WTC11 (cell line): ENCODE results near the gene AURKAIP1. TPM values are rescaled to one million over a fixed set of nuclear protein-coding genes. Genes with fewer than 3 reads are reported as not detected.

Source experiments
- ATAC-seq: fragments of 200-7000 bp; cut with Tn5 transposase; 2 replicates; pipeline ENCODE4 v1.10.0; 2021; ENCODE audit warnings: mild to moderate bottlenecking, moderate library complexity
- CTCF ChIA-PET: fragments of 300-600 bp; sonication (Branson Sonifier 250); formaldehyde crosslinking; loops from one replicate; lab custom pipeline; 2021; ENCODE audit warnings: antibody characterized with exemption; lab: Charles Lee
- POLR2A ChIA-PET: fragments of 350-600 bp; sonication (Branson Sonifier 250); formaldehyde crosslinking; loops from one replicate; lab custom pipeline; 2021; ENCODE audit warnings: antibody characterized with exemption; lab: Charles Lee
- DNase-seq: peaks from one replicate; pipeline ENCODE4 v3.0.0; 2021; ENCODE audit warnings: low spot score
- H3K27ac Mint-ChIP-seq: 2 replicates; pipeline ENCODE4 v1.8.0; 2021; ENCODE audit warnings: mixed read lengths
- H3K27me3 Mint-ChIP-seq: 2 replicates; pipeline ENCODE4 v1.8.0; 2021; ENCODE audit warnings: low read depth, mild to moderate bottlenecking, moderate library complexity, mixed read lengths
- H3K36me3 Mint-ChIP-seq: 2 replicates; pipeline ENCODE4 v1.8.0; 2021; ENCODE audit warnings: mixed read lengths
- H3K4me1 Mint-ChIP-seq: 2 replicates; pipeline ENCODE4 v1.8.0; 2022; ENCODE audit warnings: mixed read lengths
- H3K4me3 Mint-ChIP-seq: 2 replicates; pipeline ENCODE4 v1.8.0; 2021; ENCODE audit warnings: mild to moderate bottlenecking, moderate library complexity, mixed read lengths
- H3K9me3 Mint-ChIP-seq: 2 replicates; pipeline ENCODE4 v1.8.0; 2021; ENCODE audit warnings: mixed read lengths
- CREM ChIP-seq: sonication (generic); formaldehyde crosslinking; IDR thresholded peaks from 2 replicates; pipeline ENCODE4 v1.8.1; 2022; ENCODE audit warnings: mild to moderate bottlenecking, missing genetic modification reagents, moderate library complexity
- CTCF ChIP-seq: fragments of 200-600 bp; IDR thresholded peaks from 2 replicates; pipeline ENCODE4 v1.8.0; 2022; ENCODE audit warnings: antibody characterized with exemption
- EMX1 ChIP-seq: fragments of 250-450 bp; sonication (Bioruptor Pico); IDR thresholded peaks from 2 replicates; pipeline ENCODE4 v1.8.0; 2021; ENCODE audit warnings: mild to moderate bottlenecking
- FOXP1 ChIP-seq: sonication (generic); formaldehyde crosslinking; IDR thresholded peaks from 2 replicates; pipeline ENCODE4 v1.8.0; 2022; ENCODE audit warnings: missing genetic modification reagents, mild to moderate bottlenecking, moderate library complexity, borderline replicate concordance
- FOXP4 ChIP-seq: sonication (generic); formaldehyde crosslinking; IDR thresholded peaks from 2 replicates; pipeline ENCODE4 v1.8.0; 2022; ENCODE audit warnings: mild to moderate bottlenecking, missing genetic modification reagents
- HMGA2 ChIP-seq: fragments of 250-450 bp; sonication (Bioruptor Pico); IDR thresholded peaks from 2 replicates; pipeline ENCODE4 v1.4.0; 2021; ENCODE audit warnings: mild to moderate bottlenecking, moderate library complexity
- IRF1 ChIP-seq: sonication (generic); formaldehyde crosslinking; IDR thresholded peaks from 2 replicates; pipeline ENCODE4 v1.8.0; 2023; ENCODE audit warnings: missing genetic modification reagents
- IRF2 ChIP-seq: sonication (generic); formaldehyde crosslinking; IDR thresholded peaks from 2 replicates; pipeline ENCODE4 v1.8.0; 2022; ENCODE audit warnings: low read depth, missing genetic modification reagents, borderline replicate concordance
- NFE2L1 ChIP-seq: sonication (generic); formaldehyde crosslinking; IDR thresholded peaks from 2 replicates; pipeline ENCODE4 v1.8.1; 2023; ENCODE audit warnings: missing genetic modification reagents
- PRRX2 ChIP-seq: fragments of 250-450 bp; sonication (Bioruptor Pico); IDR thresholded peaks from 2 replicates; pipeline ENCODE4 v1.8.0; 2021; ENCODE audit warnings: mild to moderate bottlenecking
- SMAD4 ChIP-seq: sonication (generic); formaldehyde crosslinking; IDR thresholded peaks from 2 replicates; pipeline ENCODE4 v1.8.0; 2022; ENCODE audit warnings: mild to moderate bottlenecking, missing genetic modification reagents
- SOX15 ChIP-seq: fragments of 250-450 bp; sonication (Bioruptor Pico); IDR thresholded peaks from 2 replicates; pipeline ENCODE4 v1.9.0; 2021; ENCODE audit warnings: mild to moderate bottlenecking
- TCF7 ChIP-seq: sonication (generic); formaldehyde crosslinking; IDR thresholded peaks from 2 replicates; pipeline ENCODE4 v1.8.0; 2022; ENCODE audit warnings: mild to moderate bottlenecking, low read depth, missing genetic modification reagents, moderate library complexity
- ZBTB43 ChIP-seq: sonication (generic); formaldehyde crosslinking; IDR thresholded peaks from 2 replicates; pipeline ENCODE4 v1.8.1; 2023; ENCODE audit warnings: mild to moderate bottlenecking, missing genetic modification reagents
- ZNF121 ChIP-seq: sonication (generic); formaldehyde crosslinking; IDR thresholded peaks from 2 replicates; pipeline ENCODE4 v1.8.0; 2023; ENCODE audit warnings: missing genetic modification reagents
- ZNF219 ChIP-seq: sonication (generic); formaldehyde crosslinking; IDR thresholded peaks from 2 replicates; pipeline ENCODE4 v1.8.0; 2023; ENCODE audit warnings: missing genetic modification reagents, mild to moderate bottlenecking, borderline replicate concordance
- ZNF317 ChIP-seq: sonication (generic); formaldehyde crosslinking; IDR thresholded peaks from 2 replicates; pipeline ENCODE4 v1.8.1; 2023; ENCODE audit warnings: low read depth, mild to moderate bottlenecking, moderate library complexity, missing genetic modification reagents, borderline replicate concordance
- total RNA-seq: library from RNA; stranded (reverse); gene quantifications from 3 replicates; pipeline ENCODE4 v1.2.3, GENCODE V29; 2021
- TF ChIP-seq, protein P1 (sequence below): sonication (generic); formaldehyde crosslinking; IDR thresholded peaks from 2 replicates; pipeline ENCODE4 v1.8.1; 2022; ENCODE audit warnings: low read depth, missing genetic modification reagents, borderline replicate concordance
- TF ChIP-seq, protein P2 (sequence below): sonication (generic); formaldehyde crosslinking; IDR thresholded peaks from 2 replicates; pipeline ENCODE4 v1.8.0; 2022; ENCODE audit warnings: mild to moderate bottlenecking, missing genetic modification reagents

Gene AURKAIP1
- total RNA-seq, 1 experiment from 2014 or later, result 268 TPM

DNA sequence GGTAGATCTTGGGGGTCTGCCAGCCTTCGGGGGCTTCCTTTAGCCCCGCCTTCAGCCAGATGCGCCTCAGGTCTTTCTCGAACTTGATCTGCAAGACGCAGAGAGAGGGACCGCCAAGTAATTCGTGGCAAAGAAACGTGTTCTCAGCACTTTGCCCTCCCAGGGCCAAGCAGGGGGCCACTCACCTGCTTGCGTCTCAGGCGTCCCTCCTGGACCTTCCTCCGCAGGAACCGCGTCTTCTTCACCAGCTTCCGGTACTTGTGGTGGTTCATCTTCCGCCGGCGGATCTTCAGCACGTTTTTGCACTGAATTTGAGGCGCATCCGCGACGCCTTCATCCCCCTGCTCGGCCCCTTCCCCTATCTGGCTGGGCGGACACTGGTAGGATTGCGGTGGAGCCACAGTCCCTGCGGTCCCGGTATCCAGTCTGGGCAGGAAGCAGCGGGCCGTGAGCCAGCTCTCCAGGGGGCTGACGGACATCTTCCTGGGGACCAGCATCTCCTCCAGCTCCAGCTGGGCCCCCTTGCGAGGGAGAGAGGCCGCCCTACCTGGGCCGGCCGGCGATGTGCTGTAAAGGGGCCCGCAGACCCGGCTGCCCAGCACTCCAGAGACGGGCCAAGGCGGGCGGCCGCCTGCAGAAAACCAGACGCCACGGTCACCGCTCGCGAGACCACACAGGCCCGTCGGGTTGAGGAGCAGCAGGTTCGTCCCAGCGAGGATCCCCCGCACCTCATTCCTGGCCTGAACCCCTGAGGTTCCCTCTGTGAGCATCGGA lies 1.0 kb downstream of the AURKAIP1 start (continued):
- TF ChIP-seq, protein P1, sequence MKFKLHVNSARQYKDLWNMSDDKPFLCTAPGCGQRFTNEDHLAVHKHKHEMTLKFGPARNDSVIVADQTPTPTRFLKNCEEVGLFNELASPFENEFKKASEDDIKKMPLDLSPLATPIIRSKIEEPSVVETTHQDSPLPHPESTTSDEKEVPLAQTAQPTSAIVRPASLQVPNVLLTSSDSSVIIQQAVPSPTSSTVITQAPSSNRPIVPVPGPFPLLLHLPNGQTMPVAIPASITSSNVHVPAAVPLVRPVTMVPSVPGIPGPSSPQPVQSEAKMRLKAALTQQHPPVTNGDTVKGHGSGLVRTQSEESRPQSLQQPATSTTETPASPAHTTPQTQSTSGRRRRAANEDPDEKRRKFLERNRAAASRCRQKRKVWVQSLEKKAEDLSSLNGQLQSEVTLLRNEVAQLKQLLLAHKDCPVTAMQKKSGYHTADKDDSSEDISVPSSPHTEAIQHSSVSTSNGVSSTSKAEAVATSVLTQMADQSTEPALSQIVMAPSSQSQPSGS (CRISPR knock-in tag), result no peak
- TF ChIP-seq IRF2 (CRISPR knock-in tag) (no peak), ZBTB43 (CRISPR knock-in tag) (no peak)
- TF ChIP-seq, all 79 proteins: peak for 0

GRCh38 chr1:1373051-1373814 lies 1.8 kb downstream of the AURKAIP1 start:
- H3K27me3 Mint-ChIP-seq, result peaks cover 5% of the 10 kb centered on the region; the same call in 1 of the 2 replicates
- peaks cover 3% of the 10 kb centered on the region; the same call in 1 of the 2 replicates for H3K4me1 Mint-ChIP-seq
- H3K9me3 Mint-ChIP-seq, result no peaks in the 10 kb centered on the region
- peaks cover 8% of the 10 kb centered on the region; the same call in 1 of the 2 replicates for H3K36me3 Mint-ChIP-seq
- CTCF ChIA-PET, result interaction anchor here (0.9 to 2.0 kb wide), 4 partner anchors 21 to 132 kb away, joined by 3 to 10 read pairs (median 3); partner anchors contain the start of gene CCNL2
- no peak for DNase-seq
- H3K4me3 Mint-ChIP-seq, result peak overlapping the region; percentile 82
- ATAC-seq, result no peak
- TF ChIP-seq HMGA2, result no peak
- no peak for TF ChIP-seq CREM (CRISPR knock-in tag)
- TF ChIP-seq SOX15 (CRISPR knock-in tag), result no peak
- TF ChIP-seq FOXP4 (CRISPR knock-in tag), result no peak
- TF ChIP-seq IRF1 (CRISPR knock-in tag), result no peak
- TF ChIP-seq SMAD4 (CRISPR knock-in tag), result no peak
- TF ChIP-seq ZNF317 (CRISPR knock-in tag), result no peak
- H3K27ac Mint-ChIP-seq, result no peak overlapping the region; the same call in 1 of the 2 replicates
- POLR2A ChIA-PET, result interaction anchor here (0.6 kb wide), 1 partner anchor 70 kb away, joined by 3 read pairs; no protein-coding TSS in a partner anchor

- DNase-seq (peak; percentile 92), ATAC-seq (peak; percentile 54)
- Mint-ChIP-seq H3K27ac (no peak overlapping the region), H3K9me3 (no peaks in the 10 kb centered on the region), H3K4me1 (peaks cover 3% of the 10 kb centered on the region; the same call in 1 of the 2 replicates), H3K4me3 (peak overlapping the region; percentile 82), H3K36me3 (peaks cover 8% of the 10 kb centered on the region; the same call in 1 of the 2 replicates), H3K27me3 (peaks cover 10% of the 10 kb centered on the region; the same call in 1 of the 2 replicates)
- ChIA-PET POLR2A (interaction anchor here (0.6 to 1.4 kb wide), 6 partner anchors 14 to 71 kb away, joined by 3 to 4 read pairs (median 3); partner anchors contain the start of gene CCNL2), CTCF (interaction anchor here (0.5 to 2.2 kb wide), 16 partner anchors 10 to 167 kb away, joined by 3 to 12 read pairs (median 4); partner anchors contain the start of genes CCNL2 and MXRA8)
- TF ChIP-seq NFE2L1 (CRISPR knock-in tag) (no peak), TCF7 (CRISPR knock-in tag) (no peak), EMX1 (CRISPR knock-in tag) (peak; percentile 32; the same call in 1 of the 2 replicates), PRRX2 (CRISPR knock-in tag) (no peak), FOXP1 (CRISPR knock-in tag) (no peak), CTCF (peak; percentile 90), ZNF121 (no peak), ZNF219 (CRISPR knock-in tag) (no peak)
- TF ChIP-seq, protein P2, sequence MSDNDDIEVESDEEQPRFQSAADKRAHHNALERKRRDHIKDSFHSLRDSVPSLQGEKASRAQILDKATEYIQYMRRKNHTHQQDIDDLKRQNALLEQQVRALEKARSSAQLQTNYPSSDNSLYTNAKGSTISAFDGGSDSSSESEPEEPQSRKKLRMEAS (CRISPR knock-in tag), result 0 out of 2 replicates have a peak, but pooled peaks have one; percentile 20
Observed at GRCh38 chr1:1371746-1372711, 3.0 kb downstream of the AURKAIP1 start.
